CD4-positive, alpha-beta memory T cell (primary cell): ENCODE measurements around the gene PER1. TPM values are rescaled to one million over a fixed set of nuclear protein-coding genes. Genes with fewer than 3 reads are reported as not detected.

Experiments
- CTCF ChIA-PET: fragments of 350-600 bp; sonication (Branson Sonifier 250); formaldehyde crosslinking; loops from one replicate; lab custom pipeline; 2021; ENCODE audit warnings: inconsistent platforms; ENCODE audit not compliant: partially characterized antibody; lab: Charles Lee
- POLR2A ChIA-PET: fragments of 350-600 bp; sonication (Branson Sonifier 250); formaldehyde crosslinking; loops from one replicate; lab custom pipeline; 2021; ENCODE audit not compliant: partially characterized antibody; lab: Charles Lee
- DNase-seq, 5 donors: peaks; one replicate each; pipeline versions ENCODE4 v3.0.0 to v3.0.0-alpha.2; 2020 to 2022; ENCODE audit warnings: mixed read lengths in 1 of 5
- H3K27ac ChIP-seq: one replicate; pipeline ENCODE4 v1.7.0; 2013; ENCODE audit warnings: low read depth, low read length
- H3K27me3 ChIP-seq: 2 replicates; pipeline ENCODE4 v1.7.0; 2013; ENCODE audit warnings: mild to moderate bottlenecking, low read length, moderate library complexity; ENCODE audit not compliant: insufficient read depth
- H3K36me3 ChIP-seq: 2 replicates; pipeline ENCODE4 v1.7.0; 2013; ENCODE audit warnings: mild to moderate bottlenecking, low read length, moderate library complexity; ENCODE audit not compliant: insufficient read depth
- H3K4me1 ChIP-seq: 2 replicates; pipeline ENCODE4 v1.7.0; 2013; ENCODE audit warnings: mild to moderate bottlenecking, low read length, moderate library complexity; ENCODE audit not compliant: insufficient read depth
- H3K4me3 ChIP-seq, 2 donors: one replicate each; pipeline ENCODE4 v1.7.0; 2013; ENCODE audit warnings: low read length in 2 of 2, mild to moderate bottlenecking in 1 of 2
- H3K9me3 ChIP-seq, 2 donors: one replicate each; pipeline ENCODE4 v1.7.0; 2013; ENCODE audit warnings: low read length in 2 of 2, control low read depth in 1 of 2; ENCODE audit not compliant: control insufficient read depth in 1 of 2
- H3K27ac Mint-ChIP-seq, 7 donors: one replicate each; pipeline ENCODE4 v1.8.0; 2020 to 2021; ENCODE audit warnings: mixed read lengths in 7 of 7, mild to moderate bottlenecking in 6 of 7, inconsistent platforms in 3 of 7, moderate library complexity in 3 of 7
- H3K27me3 Mint-ChIP-seq, 2 donors: one replicate each; pipeline ENCODE4 v1.8.0; 2020 to 2021; ENCODE audit warnings: mixed read lengths in 2 of 2
- H3K36me3 Mint-ChIP-seq, 2 donors: one replicate each; pipeline ENCODE4 v1.8.0; 2020 to 2021; ENCODE audit warnings: mixed read lengths in 2 of 2, inconsistent platforms in 1 of 2, mild to moderate bottlenecking in 1 of 2
- H3K4me1 Mint-ChIP-seq, 4 donors: one replicate each; pipeline ENCODE4 v1.8.0; 2020 to 2021; ENCODE audit warnings: mixed read lengths in 4 of 4, mild to moderate bottlenecking in 1 of 4
- H3K4me3 Mint-ChIP-seq, 8 donors: one replicate each; pipeline ENCODE4 v1.8.0; 2020 to 2021; ENCODE audit warnings: mixed read lengths in 8 of 8, mild to moderate bottlenecking in 7 of 8, moderate library complexity in 6 of 8, inconsistent platforms in 3 of 8
- H3K9me3 Mint-ChIP-seq, 8 donors: one replicate each; pipeline ENCODE4 v1.8.0; 2020 to 2021; ENCODE audit warnings: mixed read lengths in 8 of 8, mild to moderate bottlenecking in 5 of 8, inconsistent platforms in 3 of 8, moderate library complexity in 1 of 8
- intact Hi-C: fragments of 100-400 bp; cut with micrococcal nuclease; formaldehyde crosslinking; loops from one replicate; pipeline ENCODE4 v1.15.1; 2023
- polyA plus RNA-seq, 2 donors: library from polyadenylated mRNA; unstranded; fragments of 300-500 nt; fragmentation: Illumina TruSeq; gene quantifications; one replicate each; pipeline ENCODE4 v1.2.3, GENCODE V29; 2021
- total RNA-seq, 2 experiments: library from RNA; stranded (reverse); gene quantifications; one replicate each; pipeline ENCODE4 v1.2.3, GENCODE V29; 2021

PER1 gene
- total and polyA plus RNA-seq, 4 experiments from 2014 or later = 3.7 to 79.4 (median 48.7) TPM

- Histone ChIP-seq H3K27ac (no peak overlapping the region), H3K9me3 (no peaks in the 10 kb centered on the region), H3K4me3 (no peak overlapping the region), H3K36me3 (no peaks in the 10 kb centered on the region), H3K27me3 (peaks cover 6% of the 10 kb centered on the region), H3K4me1 (peaks cover 38% of the 10 kb centered on the region)
- no peak for DNase-seq
- H3K36me3 Mint-ChIP-seq = peaks cover 0 to 17% of the 10 kb centered on the region in 2 donors
- peaks cover 0 to 16% (median 0%) of the 10 kb centered on the region in 8 donors for H3K9me3 Mint-ChIP-seq
- H3K4me1 Mint-ChIP-seq = peaks cover 29 to 41% (median 34%) of the 10 kb centered on the region in 4 donors
- peaks cover 1 to 20% of the 10 kb centered on the region in 2 donors for H3K27me3 Mint-ChIP-seq
- intact Hi-C loops = no loop called here
- H3K27ac Mint-ChIP-seq = peak overlapping the region in 1 of 7 donors; percentile 63
- peak overlapping the region in 1 of 8 donors; percentile 2 for H3K4me3 Mint-ChIP-seq
- CTCF ChIA-PET = interaction anchor here (0.6 to 2.7 kb wide), 2 partner anchors 10 to 605 kb away, joined by 4 to 16 read pairs; no protein-coding TSS in a partner anchor
- POLR2A ChIA-PET = interaction anchor here (0.7 to 2.5 kb wide), 5 partner anchors 8 to 64 kb away, joined by 3 to 20 read pairs (median 3); no protein-coding TSS in a partner anchor
Observed at GRCh38 chr17:8128125-8128784, 23.9 kb downstream of the PER1 start.

- H3K27me3 Mint-ChIP-seq = peaks cover 6 to 19% of the 10 kb centered on the region in 2 donors
- H3K36me3 ChIP-seq = no peaks in the 10 kb centered on the region
- peaks cover 0 to 16% (median 0%) of the 10 kb centered on the region in 8 donors for H3K9me3 Mint-ChIP-seq
- H3K27me3 ChIP-seq = peaks cover 20% of the 10 kb centered on the region
- peak overlapping the region; percentile 58 to 100 (median 86) for H3K27ac Mint-ChIP-seq
- peak; percentile 31 to 44 (median 34) for DNase-seq
- peaks cover 0 to 19% of the 10 kb centered on the region in 2 donors for H3K36me3 Mint-ChIP-seq
- intact Hi-C loops = no loop called here
- ChIA-PET CTCF (interaction anchor here (1.0 to 2.7 kb wide), 7 partner anchors 8 to 95 kb away, joined by 3 to 16 read pairs (median 4); partner anchors contain the start of gene ALOXE3), POLR2A (interaction anchor here (0.8 to 2.5 kb wide), 18 partner anchors 7 to 257 kb away, joined by 3 to 20 read pairs (median 3); partner anchors contain the start of genes RANGRF and SLC25A35)
- H3K4me3 ChIP-seq = peak overlapping the region in 1 of 2 donors; percentile 57
- peaks cover 35 to 52% (median 43%) of the 10 kb centered on the region in 4 donors for H3K4me1 Mint-ChIP-seq
- peak overlapping the region; percentile 90 to 99 (median 94) for H3K4me3 Mint-ChIP-seq
- H3K9me3 ChIP-seq = no peaks in the 10 kb centered on the region
- H3K27ac ChIP-seq = no peak overlapping the region
- peaks cover 54% of the 10 kb centered on the region for H3K4me1 ChIP-seq
Observed at GRCh38 chr17:8126491-8127066, 25.6 kb downstream of the PER1 start.

- Histone ChIP-seq H3K27ac (no peak overlapping the region), H3K4me1 (peaks cover 57% of the 10 kb centered on the region), H3K36me3 (no peaks in the 10 kb centered on the region), H3K9me3 (no peaks in the 10 kb centered on the region), H3K27me3 (peaks cover 20% of the 10 kb centered on the region), H3K4me3 (peak overlapping the region; percentile 53 to 57)
- H3K27ac Mint-ChIP-seq = peak overlapping the region; percentile 61 to 100 (median 93)
- ChIA-PET POLR2A (interaction anchor here (0.6 to 2.5 kb wide), 13 partner anchors 13 to 258 kb away, joined by 3 to 20 read pairs (median 4); partner anchors contain the start of genes RANGRF and SLC25A35), CTCF (interaction anchor here (1.2 to 2.7 kb wide), 5 partner anchors 7 to 53 kb away, joined by 3 to 16 read pairs (median 5); partner anchors contain the start of gene ALOXE3)
- peaks cover 37 to 55% (median 45%) of the 10 kb centered on the region in 4 donors for H3K4me1 Mint-ChIP-seq
- peaks cover 0 to 20% of the 10 kb centered on the region in 2 donors for H3K36me3 Mint-ChIP-seq
- H3K4me3 Mint-ChIP-seq = peak overlapping the region; percentile 85 to 99 (median 92)
- DNase-seq = peak in 3 of 5 donors; percentile 20 to 57 (median 27)
- peaks cover 0 to 16% (median 0%) of the 10 kb centered on the region in 8 donors for H3K9me3 Mint-ChIP-seq
- intact Hi-C loops = loop anchor here (1.0 kb wide), 1 partner anchor 12 kb away; no protein-coding TSS in a partner anchor
- H3K27me3 Mint-ChIP-seq = peaks cover 8 to 21% of the 10 kb centered on the region in 2 donors
Observed at GRCh38 chr17:8125947-8126490, 26.2 kb downstream of the PER1 start.

DNA sequence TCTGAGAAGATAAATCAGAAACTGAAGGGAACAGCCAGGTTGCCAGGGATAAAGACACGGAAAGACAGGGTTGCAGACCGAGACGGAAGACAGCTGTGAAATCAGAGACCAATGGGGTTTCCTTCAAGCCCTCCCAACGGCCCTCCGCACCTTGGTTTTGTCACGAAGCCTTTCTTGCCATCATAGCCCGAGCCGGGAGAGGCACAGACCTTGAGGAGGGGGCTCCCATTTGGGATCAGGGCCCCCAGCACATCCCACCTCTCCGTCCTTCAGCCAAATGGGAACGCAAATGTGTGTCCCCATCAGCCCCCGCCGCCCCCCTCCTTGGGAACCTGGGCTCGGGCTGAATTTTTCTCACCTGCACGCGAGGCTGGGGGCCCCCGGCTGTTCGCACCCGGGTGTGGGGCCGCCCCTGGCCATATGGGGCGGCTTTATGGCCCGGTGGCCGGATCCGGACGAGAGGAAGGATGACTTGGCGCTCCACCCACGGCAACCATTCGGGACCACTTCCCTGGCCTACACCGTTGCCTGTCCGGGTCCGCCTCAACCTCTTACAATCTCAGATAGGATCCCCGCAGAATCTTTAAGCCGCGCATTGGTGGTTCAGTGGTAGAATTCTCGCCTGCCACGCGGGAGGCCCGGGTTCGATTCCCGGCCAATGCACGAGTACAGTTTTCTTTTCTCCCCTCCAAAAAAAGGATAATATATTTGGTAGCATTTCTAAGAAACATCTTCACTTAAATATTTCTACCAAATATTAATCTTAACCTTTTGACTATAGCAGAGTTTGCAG, 26.9 kb downstream of the PER1 start:
- Mint-ChIP-seq H3K27me3 (peaks cover 10 to 28% of the 10 kb centered on the region in 2 donors), H3K27ac (peak overlapping the region; percentile 69 to 100 (median 93)), H3K36me3 (peaks cover 0 to 27% of the 10 kb centered on the region in 2 donors), H3K4me3 (peak overlapping the region; percentile 85 to 99 (median 92)), H3K4me1 (peaks cover 42 to 62% (median 51%) of the 10 kb centered on the region in 4 donors), H3K9me3 (peaks cover 0 to 20% (median 0%) of the 10 kb centered on the region in 8 donors)
- Histone ChIP-seq H3K9me3 (no peaks in the 10 kb centered on the region), H3K4me1 (peaks cover 63% of the 10 kb centered on the region), H3K4me3 (peak overlapping the region; percentile 53 to 68), H3K36me3 (no peaks in the 10 kb centered on the region), H3K27ac (no peak overlapping the region), H3K27me3 (peaks cover 20% of the 10 kb centered on the region)
- peak; percentile 83 to 90 (median 87) for DNase-seq
- intact Hi-C loops = loop anchor here (1.0 kb wide), 1 partner anchor 13 kb away; no protein-coding TSS in a partner anchor
- ChIA-PET CTCF (interaction anchor here (0.6 to 2.8 kb wide), 6 partner anchors 13 to 1078 kb away, joined by 3 to 21 read pairs (median 4); no protein-coding TSS in a partner anchor), POLR2A (interaction anchor here (0.6 to 9.5 kb wide), 15 partner anchors 13 to 439 kb away, joined by 3 to 152 read pairs (median 6); partner anchors contain the start of genes CTC1 and SLC25A35)

- H3K4me3 ChIP-seq = peak overlapping the region; percentile 49 to 68
- H3K4me1 Mint-ChIP-seq = peaks cover 48 to 70% (median 59%) of the 10 kb centered on the region in 4 donors
- H3K36me3 Mint-ChIP-seq = peaks cover 0 to 35% of the 10 kb centered on the region in 2 donors
- intact Hi-C loops = loop anchor here (1.0 kb wide), 1 partner anchor 14 kb away; no protein-coding TSS in a partner anchor
- DNase-seq = peak in 4 of 5 donors; percentile 21 to 27 (median 23)
- H3K4me3 Mint-ChIP-seq = peak overlapping the region; percentile 85 to 99 (median 92)
- peaks cover 69% of the 10 kb centered on the region for H3K4me1 ChIP-seq
- POLR2A ChIA-PET = interaction anchor here (0.8 to 9.5 kb wide), 18 partner anchors 14 to 438 kb away, joined by 3 to 152 read pairs (median 4); partner anchors contain the start of genes BORCS6, CTC1, RNF227 and SLC25A35
- CTCF ChIA-PET = interaction anchor here (0.6 to 2.8 kb wide), 6 partner anchors 14 to 1077 kb away, joined by 3 to 21 read pairs (median 4); no protein-coding TSS in a partner anchor
- peak overlapping the region; percentile 69 to 100 (median 89) for H3K27ac Mint-ChIP-seq
- no peaks in the 10 kb centered on the region for H3K36me3 ChIP-seq
- H3K9me3 ChIP-seq = no peaks in the 10 kb centered on the region
- peaks cover 0 to 26% (median 0%) of the 10 kb centered on the region in 8 donors for H3K9me3 Mint-ChIP-seq
- H3K27ac ChIP-seq = no peak overlapping the region
- H3K27me3 Mint-ChIP-seq = peaks cover 12 to 35% of the 10 kb centered on the region in 2 donors
- peaks cover 20% of the 10 kb centered on the region for H3K27me3 ChIP-seq
Observed at GRCh38 chr17:8124350-8125153, 27.7 kb downstream of the PER1 start.
